Forelimb muscle (tissue), 1 donor: Measurements from ENCODE around the gene SH2D6. TPM values are rescaled to one million over a fixed set of nuclear protein-coding genes. Genes with fewer than 3 reads are reported as not detected.
"Not testable (repeated sequence)": the region's sequence is repeated elsewhere in the genome, so short reads cannot be mapped to it uniquely, and the experiment has no call there.

Experiments used
- DNase-seq: peaks from one replicate; pipeline ENCODE4 v3.0.0-alpha.2; 2013; ENCODE audit warnings: low read depth
- polyA plus RNA-seq: library from polyadenylated mRNA; unstranded; fragments of 120-200 nt; gene quantifications from one replicate; pipeline ENCODE4 v1.2.1, GENCODE V29; 2013; ENCODE audit not compliant: insufficient read length

The SH2D6 gene
- polyA plus RNA-seq, 1 donor, result 0.80 TPM

- no peak for DNase-seq
Measured at GRCh38 chr2:85468096-85468703, 49.7 kb downstream of the SH2D6 start.

- DNase-seq, result no peak
Measured at GRCh38 chr2:85468704-85469349, 50.3 kb downstream of the SH2D6 start.

GRCh38 chr2:85470850-85471800, 52.6 kb downstream of the SH2D6 start:
- DNase-seq, result no peak

- no peak for DNase-seq
Measured at GRCh38 chr2:85472261-85472660, 53.7 kb downstream of the SH2D6 start.

GRCh38 chr2:85475799-85476490, 57.4 kb downstream of the SH2D6 start:
- DNase-seq, result no peak

- no peak for DNase-seq
Measured at GRCh38 chr2:85476624-85477023, 58.1 kb downstream of the SH2D6 start.

- DNase-seq, result no peak
Measured at GRCh38 chr2:85477884-85478283, 59.4 kb downstream of the SH2D6 start.

GRCh38 chr2:85481818-85482777, 63.6 kb downstream of the SH2D6 start:
- no peak for DNase-seq

GRCh38 chr2:85484615-85485014, 66.1 kb downstream of the SH2D6 start:
- not testable (repeated sequence) for DNase-seq

GRCh38 chr2:85485815-85486214, 67.3 kb downstream of the SH2D6 start:
- DNase-seq, result no peak

Other genes with a start within 250 kb of the SH2D6 start
- 54.4 TPM for gene TGOLN2, start 90.7 kb upstream of the SH2D6 start, polyA plus RNA-seq
- gene RETSAT, start 64.2 kb upstream of the SH2D6 start, polyA plus RNA-seq, result 12.6 TPM
- gene ELMOD3, start 63.9 kb upstream of the SH2D6 start, polyA plus RNA-seq, result 15.5 TPM
- gene CAPG, start 8.3 kb upstream of the SH2D6 start, polyA plus RNA-seq, result 12.4 TPM
- 233 TPM for gene MAT2A, start 120.5 kb downstream of the SH2D6 start, polyA plus RNA-seq
- 19.7 TPM for gene GGCX, start 142.8 kb downstream of the SH2D6 start, polyA plus RNA-seq
- gene VAMP8, start 158.9 kb downstream of the SH2D6 start, polyA plus RNA-seq, result 12.8 TPM
- gene VAMP5, start 165.7 kb downstream of the SH2D6 start, polyA plus RNA-seq, result 43.5 TPM
- gene RNF181, start 177.0 kb downstream of the SH2D6 start, polyA plus RNA-seq, result 55.9 TPM
- gene TMEM150A, start 184.0 kb downstream of the SH2D6 start, polyA plus RNA-seq, result 9.9 TPM
- gene C2orf68, start 193.4 kb downstream of the SH2D6 start, polyA plus RNA-seq, result 49.3 TPM
- gene USP39, start 197.5 kb downstream of the SH2D6 start, polyA plus RNA-seq, result 37.9 TPM
- 0.08 TPM for gene SFTPB, start 249.5 kb downstream of the SH2D6 start, polyA plus RNA-seq